Smooth muscle cell (in vitro differentiated cells): ENCODE data around the gene HCN1. TPM values are rescaled to one million over a fixed set of nuclear protein-coding genes. Genes with fewer than 3 reads are reported as not detected.

ENCODE experiments used
- DNase-seq: peaks from one replicate; lab custom pipeline; 2025; ENCODE audit not compliant: unreplicated experiment; lab: John Stamatoyannopoulos, UW
- H2AFZ ChIP-seq: fragments of 200-600 bp; sonication (generic); 2 replicates; pipeline ENCODE4 v1.6.0; 2016; ENCODE audit warnings: antibody characterized with exemption, low read depth, mild to moderate bottlenecking
- H3F3A ChIP-seq: fragments of 200-600 bp; sonication (generic); 2 replicates; pipeline ENCODE4 v1.6.0; 2017; ENCODE audit warnings: antibody characterized with exemption, low read depth
- H3K27ac ChIP-seq: fragments of 200-600 bp; sonication (generic); 2 replicates; pipeline ENCODE4 v1.5.1; 2016; ENCODE audit warnings: low read depth, mild to moderate bottlenecking
- H3K27me3 ChIP-seq: fragments of 200-600 bp; sonication (generic); 2 replicates; pipeline ENCODE4 v1.6.1; 2016; ENCODE audit warnings: low read depth, mild to moderate bottlenecking
- H3K36me3 ChIP-seq: fragments of 200-600 bp; sonication (generic); 2 replicates; pipeline ENCODE4 v1.5.1; 2016; ENCODE audit warnings: low read depth
- H3K4me1 ChIP-seq: fragments of 200-600 bp; sonication (generic); 2 replicates; pipeline ENCODE4 v1.5.1; 2016; ENCODE audit warnings: low read depth
- H3K4me2 ChIP-seq: fragments of 200-600 bp; sonication (generic); 2 replicates; pipeline ENCODE4 v1.6.0; 2016; ENCODE audit warnings: mild to moderate bottlenecking
- H3K4me3 ChIP-seq: fragments of 200-600 bp; sonication (generic); 2 replicates; pipeline ENCODE4 v1.5.1; 2016; ENCODE audit warnings: mild to moderate bottlenecking
- H3K79me2 ChIP-seq: fragments of 200-600 bp; sonication (generic); 2 replicates; pipeline ENCODE4 v1.6.0; 2016; ENCODE audit warnings: low read depth, mild to moderate bottlenecking
- H3K9ac ChIP-seq: fragments of 200-600 bp; sonication (generic); 2 replicates; pipeline ENCODE4 v1.6.0; 2016; ENCODE audit warnings: low read depth
- H3K9me3 ChIP-seq: fragments of 200-600 bp; sonication (generic); replicated peaks from 2 replicates; pipeline ENCODE4 v1.5.1; 2016; ENCODE audit warnings: low read depth
- H4K20me1 ChIP-seq: fragments of 200-600 bp; sonication (generic); 2 replicates; pipeline ENCODE4 v1.6.0; 2016; ENCODE audit warnings: low read depth
- WGBS: methylation state at CpG from one replicate; pipeline ENCODE4 v1.1.7; 2016; ENCODE audit warnings: low lambda C conversion rate; 5-methylcytosine and 5-hydroxymethylcytosine counted together
- polyA plus RNA-seq: library from polyadenylated mRNA; unstranded; fragments of >200 nt; fragmentation: Nextera tagmentation; extraction: Ambion mirVana; gene quantifications from 2 replicates; pipeline ENCODE4 v1.2.1, GENCODE V29; 2016
- total RNA-seq: library from RNA; depleted of rRNA; stranded (reverse); fragments of >200 nt; gene quantifications from 2 replicates; pipeline ENCODE4 v1.2.3, GENCODE V29; 2014
- TF ChIP-seq, protein P1 (sequence below): fragments of 200-600 bp; sonication (generic); IDR thresholded peaks from 2 replicates; pipeline ENCODE4 v1.5.1; 2017; ENCODE audit warnings: borderline replicate concordance, mild to moderate bottlenecking, antibody characterized with exemption; ENCODE audit not compliant: insufficient read depth, poor library complexity, severe bottlenecking

HCN1 gene
- total and polyA plus RNA-seq, 2 experiments from 2014 or later = not detected

GRCh38 chr5:45648744-45649143, 47.4 kb downstream of the HCN1 start:
- no peaks in the 10 kb centered on the region for H3K79me2 ChIP-seq

DNA sequence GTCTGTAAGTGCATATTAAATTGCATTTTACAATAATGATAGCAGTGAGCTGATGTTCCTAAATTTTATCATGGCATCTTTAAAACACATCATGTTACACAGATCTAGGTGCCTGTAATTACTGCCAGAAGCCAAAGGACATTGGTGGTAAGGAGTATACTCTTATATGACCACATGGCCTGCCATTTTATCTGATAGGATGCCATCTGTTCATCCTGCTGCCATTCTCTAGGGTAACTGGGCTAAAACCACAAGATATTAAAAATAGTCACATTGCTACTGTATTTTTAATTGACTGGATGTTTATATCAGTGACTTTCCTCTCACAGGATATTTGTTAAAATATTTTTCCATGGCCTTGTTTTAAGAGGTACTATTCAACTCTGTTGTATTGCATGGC, 53.1 kb downstream of the HCN1 start:
- TF ChIP-seq, protein P1, sequence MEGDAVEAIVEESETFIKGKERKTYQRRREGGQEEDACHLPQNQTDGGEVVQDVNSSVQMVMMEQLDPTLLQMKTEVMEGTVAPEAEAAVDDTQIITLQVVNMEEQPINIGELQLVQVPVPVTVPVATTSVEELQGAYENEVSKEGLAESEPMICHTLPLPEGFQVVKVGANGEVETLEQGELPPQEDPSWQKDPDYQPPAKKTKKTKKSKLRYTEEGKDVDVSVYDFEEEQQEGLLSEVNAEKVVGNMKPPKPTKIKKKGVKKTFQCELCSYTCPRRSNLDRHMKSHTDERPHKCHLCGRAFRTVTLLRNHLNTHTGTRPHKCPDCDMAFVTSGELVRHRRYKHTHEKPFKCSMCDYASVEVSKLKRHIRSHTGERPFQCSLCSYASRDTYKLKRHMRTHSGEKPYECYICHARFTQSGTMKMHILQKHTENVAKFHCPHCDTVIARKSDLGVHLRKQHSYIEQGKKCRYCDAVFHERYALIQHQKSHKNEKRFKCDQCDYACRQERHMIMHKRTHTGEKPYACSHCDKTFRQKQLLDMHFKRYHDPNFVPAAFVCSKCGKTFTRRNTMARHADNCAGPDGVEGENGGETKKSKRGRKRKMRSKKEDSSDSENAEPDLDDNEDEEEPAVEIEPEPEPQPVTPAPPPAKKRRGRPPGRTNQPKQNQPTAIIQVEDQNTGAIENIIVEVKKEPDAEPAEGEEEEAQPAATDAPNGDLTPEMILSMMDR = no peak
- no peak overlapping the region for H2AFZ ChIP-seq
- H3K79me2 ChIP-seq = no peaks in the 10 kb centered on the region
- H3K4me2 ChIP-seq = no peak overlapping the region
- H4K20me1 ChIP-seq = no peaks in the 10 kb centered on the region
- H3K27ac ChIP-seq = no peak overlapping the region
- H3F3A ChIP-seq = no peaks in the 10 kb centered on the region
- no peak overlapping the region for H3K9ac ChIP-seq
- H3K9me3 ChIP-seq = no peaks in the 10 kb centered on the region
- no peaks in the 10 kb centered on the region for H3K4me1 ChIP-seq
- no peak overlapping the region for H3K4me3 ChIP-seq
- no peak for DNase-seq
- no peaks in the 10 kb centered on the region for H3K36me3 ChIP-seq
- H3K27me3 ChIP-seq = peaks cover 15% of the 10 kb centered on the region

More at GRCh38 chr5:45648744-45649143, 47.4 kb downstream of the HCN1 start:
- no peak for DNase-seq
- Histone ChIP-seq H3K27me3 (peaks cover 21% of the 10 kb centered on the region), H3K4me1 (no peaks in the 10 kb centered on the region), H3K9ac (no peak overlapping the region), H3K9me3 (no peaks in the 10 kb centered on the region), H3K36me3 (no peaks in the 10 kb centered on the region), H3F3A (no peaks in the 10 kb centered on the region), H2AFZ (no peak overlapping the region), H3K4me3 (no peak overlapping the region), H3K27ac (no peak overlapping the region), H4K20me1 (no peaks in the 10 kb centered on the region), H3K4me2 (no peak overlapping the region)
- 57% methylated on average over 1 of the region's 1 CpG for WGBS
- TF ChIP-seq, protein P1 = no peak

DNA sequence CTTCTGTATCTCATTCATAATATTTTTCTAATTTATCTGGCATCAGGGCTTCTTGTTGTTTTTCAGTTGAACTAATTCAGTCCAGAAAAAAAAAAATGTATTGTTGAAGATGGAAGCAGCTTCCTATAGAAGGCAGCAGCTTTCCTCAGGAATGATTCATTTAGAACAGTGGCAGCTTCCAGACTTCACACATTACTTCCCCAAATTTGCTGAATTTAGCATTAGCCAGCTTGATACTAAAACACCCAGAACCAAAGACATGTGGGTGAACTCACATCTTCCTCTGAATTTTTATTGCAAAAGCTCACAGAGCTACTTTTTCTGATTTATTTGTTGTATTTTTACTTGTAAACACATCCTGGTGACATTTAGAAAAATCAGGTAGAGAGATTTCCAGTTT, 53.8 kb downstream of the HCN1 start:
- Histone ChIP-seq H3F3A (no peaks in the 10 kb centered on the region), H3K4me2 (no peak overlapping the region)
- no peak for DNase-seq

GRCh38 chr5:45639040-45639439, 57.1 kb downstream of the HCN1 start:
- H3K4me3 ChIP-seq = no peak overlapping the region
- no peaks in the 10 kb centered on the region for H3K36me3 ChIP-seq
- H3K4me1 ChIP-seq = no peaks in the 10 kb centered on the region
- no peaks in the 10 kb centered on the region for H3K79me2 ChIP-seq
- DNase-seq = no peak
- no peak overlapping the region for H2AFZ ChIP-seq
- H3K9ac ChIP-seq = no peak overlapping the region
- H3K4me2 ChIP-seq = no peak overlapping the region
- 75% methylated on average over 2 of the region's 2 CpGs for WGBS
- no peak overlapping the region for H3K27ac ChIP-seq
- H4K20me1 ChIP-seq = no peaks in the 10 kb centered on the region
- peaks cover 23% of the 10 kb centered on the region for H3K27me3 ChIP-seq
- TF ChIP-seq, protein P1 = peak; percentile 34
- no peaks in the 10 kb centered on the region for H3K9me3 ChIP-seq
- H3F3A ChIP-seq = no peaks in the 10 kb centered on the region

More for the DNA sequence above, 53.8 kb downstream of the HCN1 start:
- TF ChIP-seq, protein P1 = no peak
- no peaks in the 10 kb centered on the region for H3K36me3 ChIP-seq
- no peak overlapping the region for H3K4me3 ChIP-seq
- no peak overlapping the region for H2AFZ ChIP-seq
- peaks cover 22% of the 10 kb centered on the region for H3K27me3 ChIP-seq
- H3K79me2 ChIP-seq = no peaks in the 10 kb centered on the region
- no peaks in the 10 kb centered on the region for H3K9me3 ChIP-seq
- H3K27ac ChIP-seq = no peak overlapping the region
- H4K20me1 ChIP-seq = no peaks in the 10 kb centered on the region
- no peaks in the 10 kb centered on the region for H3K4me1 ChIP-seq
- H3K9ac ChIP-seq = no peak overlapping the region
